ENCODE results near the gene ST3GAL6.

The ST3GAL6 gene

GRCh38 chr3:98800401-98800800, 37.3 kb downstream of the ST3GAL6 start:
- no peak for TF ChIP-seq CTCF (IDR thresholded peaks at IDR 0.05; ENCODE audit: low read depth, low read length, missing control alignments)
- DNase-seq (ENCODE audit: extremely low read depth, low read depth), result no peak
- H3K4me3 ChIP-seq (replicated peaks; ENCODE audit: low read depth, low read length), result no peak overlapping the region

- no peak overlapping the region for H3K4me3 ChIP-seq (replicated peaks; ENCODE audit: low read depth, low read length)
- no peak for TF ChIP-seq CTCF (IDR thresholded peaks at IDR 0.05; ENCODE audit: low read depth, low read length, missing control alignments)
- no peak for DNase-seq (ENCODE audit: extremely low read depth, low read depth)
Observed at GRCh38 chr3:98801043-98801747, 38.1 kb downstream of the ST3GAL6 start.

DNA sequence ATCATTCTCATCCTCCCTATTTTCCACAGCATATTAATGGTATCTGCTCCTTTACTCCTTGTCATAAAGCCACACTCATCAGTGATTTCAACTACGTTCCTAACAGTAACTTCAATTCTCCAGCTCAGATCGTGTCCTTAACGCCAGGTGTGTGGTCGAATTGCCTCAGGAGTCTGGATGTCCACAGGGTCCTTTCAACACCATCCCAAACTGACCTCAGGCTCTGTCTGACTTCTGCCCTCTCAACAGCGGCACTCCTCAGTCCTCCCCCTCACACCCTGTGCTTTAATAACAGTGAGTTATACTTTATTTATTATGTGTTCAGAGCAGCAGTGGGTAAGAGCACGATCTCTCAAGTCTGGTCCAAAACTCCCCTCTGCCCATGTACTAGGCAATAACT, 42.4 kb downstream of the ST3GAL6 start:
- no peak for DNase-seq (ENCODE audit: extremely low read depth, low read depth)
- no peak overlapping the region for H3K4me3 ChIP-seq (replicated peaks; ENCODE audit: low read depth, low read length)
- TF ChIP-seq CTCF (IDR thresholded peaks at IDR 0.05; ENCODE audit: low read depth, low read length, missing control alignments), result no peak

DNA sequence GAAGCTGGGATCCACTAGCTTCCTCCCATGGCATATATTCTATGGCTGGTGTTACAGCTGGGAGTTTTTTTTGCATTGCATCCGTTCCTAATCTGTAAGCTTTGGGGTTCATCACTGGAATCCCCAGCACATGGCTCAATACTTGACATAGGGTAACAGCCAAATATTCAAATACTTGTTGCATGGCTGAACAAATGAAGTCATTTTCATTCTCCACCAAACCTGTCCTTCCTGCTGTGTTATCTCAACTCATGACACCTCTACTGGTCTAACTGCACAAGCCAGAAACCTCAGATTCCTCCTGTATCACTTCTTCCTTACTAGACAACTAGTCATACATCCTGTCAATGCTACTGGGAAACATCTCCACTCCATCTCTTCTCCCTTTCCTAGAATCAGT, 43.4 kb downstream of the ST3GAL6 start:
- H3K4me3 ChIP-seq (replicated peaks; ENCODE audit: low read depth, low read length), result no peak overlapping the region
- no peak for DNase-seq (ENCODE audit: extremely low read depth, low read depth)
- TF ChIP-seq CTCF (IDR thresholded peaks at IDR 0.05; ENCODE audit: low read depth, low read length, missing control alignments), result no peak

- TF ChIP-seq CTCF (IDR thresholded peaks at IDR 0.05; ENCODE audit: low read depth, low read length, missing control alignments), result no peak
- no peak for DNase-seq (ENCODE audit: extremely low read depth, low read depth)
- H3K4me3 ChIP-seq (replicated peaks; ENCODE audit: low read depth, low read length), result no peak overlapping the region
Observed at GRCh38 chr3:98807011-98807410, 43.9 kb downstream of the ST3GAL6 start.

GRCh38 chr3:98807561-98807960, 44.4 kb downstream of the ST3GAL6 start:
- DNase-seq (ENCODE audit: extremely low read depth, low read depth), result no peak
- no peak for TF ChIP-seq CTCF (IDR thresholded peaks at IDR 0.05; ENCODE audit: low read depth, low read length, missing control alignments)
- no peak overlapping the region for H3K4me3 ChIP-seq (replicated peaks; ENCODE audit: low read depth, low read length)

- no peak overlapping the region for H3K4me3 ChIP-seq (replicated peaks; ENCODE audit: low read depth, low read length)
- no peak for DNase-seq (ENCODE audit: extremely low read depth, low read depth)
- TF ChIP-seq CTCF (IDR thresholded peaks at IDR 0.05; ENCODE audit: low read depth, low read length, missing control alignments), result no peak
Observed at GRCh38 chr3:98808071-98808470, 44.9 kb downstream of the ST3GAL6 start.
